Neuronal stem cell (in vitro differentiated cells): ENCODE results near the gene BID.
"Not testable (repeated sequence)": the region's sequence is repeated elsewhere in the genome, so short reads cannot be mapped to it uniquely, and the experiment has no call there.

Experiments used
- DNase-seq: peaks from one replicate; pipeline ENCODE4 v3.0.0-alpha.2; 2013; ENCODE audit warnings: low spot score
- H2AFZ ChIP-seq: one replicate; pipeline ENCODE4 v1.6.1; 2013; ENCODE audit warnings: mild to moderate bottlenecking, low read length, inconsistent platforms
- H2AK5ac ChIP-seq: 2 replicates; pipeline ENCODE4 v1.6.1; 2013; ENCODE audit warnings: low read depth, mild to moderate bottlenecking, inconsistent platforms, low read length, moderate library complexity, mixed read lengths
- H2BK120ac ChIP-seq: 2 replicates; pipeline ENCODE4 v1.6.1; 2013; ENCODE audit warnings: low read depth, mild to moderate bottlenecking, inconsistent platforms, low read length, moderate library complexity, mixed read lengths
- H2BK12ac ChIP-seq: one replicate; pipeline ENCODE4 v1.6.1; 2013; ENCODE audit warnings: low read length, inconsistent platforms
- H2BK15ac ChIP-seq: 2 replicates; pipeline ENCODE4 v1.6.1; 2013; ENCODE audit warnings: mild to moderate bottlenecking, low read length, inconsistent platforms, mixed read lengths
- H2BK5ac ChIP-seq: one replicate; pipeline ENCODE4 v1.6.1; 2013; ENCODE audit warnings: inconsistent platforms, mild to moderate bottlenecking, low read length, moderate library complexity
- H3K14ac ChIP-seq: one replicate; pipeline ENCODE4 v1.6.1; 2013; ENCODE audit warnings: low read length, inconsistent platforms
- H3K18ac ChIP-seq: 2 replicates; pipeline ENCODE4 v1.6.1; 2013; ENCODE audit warnings: low read length, inconsistent platforms
- H3K23ac ChIP-seq: 2 replicates; pipeline ENCODE4 v1.6.1; 2013; ENCODE audit warnings: low read depth, mild to moderate bottlenecking, mixed read lengths, low read length, inconsistent platforms; ENCODE audit not compliant: poor library complexity
- H3K27ac ChIP-seq: replicated peaks from 3 replicates; pipeline ENCODE4 v1.5.1; 2013; ENCODE audit warnings: low read length, inconsistent platforms
- H3K27me3 ChIP-seq, 3 experiments: 2 replicates each; pipeline ENCODE4 v1.6.1; 2013; ENCODE audit warnings: low read length in 3 of 3, mild to moderate bottlenecking in 2 of 3, inconsistent platforms in 1 of 3, low read depth in 1 of 3, mixed read lengths in 1 of 3, moderate library complexity in 1 of 3; ENCODE audit not compliant: control insufficient read depth in 3 of 3, insufficient read depth in 3 of 3
- H3K36me3 ChIP-seq, 2 donors: replicated peaks in 1 of 2; 2 replicates each; pipeline ENCODE4 v1.6.1; 2013; ENCODE audit warnings: low read length in 2 of 2; ENCODE audit not compliant: control insufficient read depth in 2 of 2, insufficient read depth in 2 of 2
- H3K4ac ChIP-seq: 2 replicates; pipeline ENCODE4 v1.6.1; 2013; ENCODE audit warnings: inconsistent platforms, mild to moderate bottlenecking, low read length, moderate library complexity
- H3K4me1 ChIP-seq, 2 donors: 1 replicate in 1 of 2; 2 replicates in 1 of 2; pipeline ENCODE4 v1.6.1; 2013; ENCODE audit warnings: low read length in 2 of 2, low read depth in 1 of 2; ENCODE audit not compliant: control insufficient read depth in 2 of 2, insufficient read depth in 1 of 2
- H3K4me2 ChIP-seq: one replicate; pipeline ENCODE4 v1.6.1; 2013; ENCODE audit warnings: mild to moderate bottlenecking, low read length, inconsistent platforms; ENCODE audit not compliant: insufficient read depth, poor library complexity, severe bottlenecking
- H3K4me3 ChIP-seq, 2 donors: 2 replicates each; pipeline ENCODE4 v1.5.1; 2013; ENCODE audit warnings: low read length in 2 of 2, mild to moderate bottlenecking in 2 of 2, inconsistent platforms in 1 of 2, moderate library complexity in 1 of 2
- H3K79me1 ChIP-seq: one replicate; pipeline ENCODE4 v1.6.1; 2013; ENCODE audit warnings: low read depth, mild to moderate bottlenecking, inconsistent platforms, low read length, moderate library complexity
- H3K9ac ChIP-seq: one replicate; pipeline ENCODE4 v1.6.1; 2013; ENCODE audit warnings: mild to moderate bottlenecking, low read depth, low read length, inconsistent platforms; ENCODE audit not compliant: poor library complexity
- H3K9me3 ChIP-seq, 2 donors: replicated peaks in 1 of 2; 2 replicates each; pipeline versions ENCODE3 to v1.6.1; 2013; ENCODE audit warnings: low read length in 2 of 2, mild to moderate bottlenecking in 2 of 2, inconsistent platforms in 1 of 2, low read depth in 1 of 2, mixed read lengths in 1 of 2, moderate library complexity in 1 of 2; ENCODE audit not compliant: control insufficient read depth in 2 of 2, insufficient read depth in 1 of 2
- H4K8ac ChIP-seq: one replicate; pipeline ENCODE4 v1.6.1; 2013; ENCODE audit warnings: low read depth, mild to moderate bottlenecking, inconsistent platforms, low read length, moderate library complexity
- H4K91ac ChIP-seq: one replicate; pipeline ENCODE4 v1.6.1; 2013; ENCODE audit warnings: low read length, low read depth, mild to moderate bottlenecking, inconsistent platforms; ENCODE audit not compliant: poor library complexity
- WGBS, 2 donors: extraction: QIAGEN DNeasy Blood & Tissue Kit; methylation state at CpG; one replicate each; pipeline ENCODE4 v1.1.7; 2013; ENCODE audit warnings: missing lambda C conversion rate in 2 of 2, mixed read lengths in 1 of 2; ENCODE audit not compliant: insufficient read length in 2 of 2, insufficient replicate concordance in 1 of 2; ENCODE audit errors: extremely low coverage in 2 of 2; 5-methylcytosine and 5-hydroxymethylcytosine counted together

BID gene

GRCh38 chr22:17697196-17697595, 77.1 kb downstream of the BID start:
- H3K9me3 ChIP-seq, H3K4me2 ChIP-seq, H2BK120ac ChIP-seq, H4K8ac ChIP-seq, DNase-seq, H3K4ac ChIP-seq, H2AK5ac ChIP-seq, H3K14ac ChIP-seq, H3K4me3 ChIP-seq, H2BK12ac ChIP-seq, H3K18ac ChIP-seq, H2AFZ ChIP-seq, H2BK5ac ChIP-seq, H3K79me1 ChIP-seq, H3K27me3 ChIP-seq, H3K9ac ChIP-seq, H4K91ac ChIP-seq, H3K4me1 ChIP-seq, H2BK15ac ChIP-seq, H3K23ac ChIP-seq, H3K27ac ChIP-seq: not testable (repeated sequence)
- WGBS, 2 donors, result no CpG with 5 or more reads among the region's 10 CpGs
- peaks cover 0 to 24% of the 10 kb centered on the region in 2 donors for H3K36me3 ChIP-seq

- Histone ChIP-seq H2BK12ac (no peak overlapping the region), H3K14ac (no peak overlapping the region), H3K4me3 (no peak overlapping the region), H3K9ac (no peak overlapping the region), H2BK5ac (no peak overlapping the region), H2AFZ (no peak overlapping the region), H3K36me3 (peaks cover 0 to 27% of the 10 kb centered on the region in 2 donors), H3K4ac (no peak overlapping the region), H4K8ac (no peak overlapping the region), H3K9me3 (no peaks in the 10 kb centered on the region), H3K18ac (no peak overlapping the region), H3K4me1 (no peaks in the 10 kb centered on the region), H2BK15ac (no peak overlapping the region), H2BK120ac (no peak overlapping the region), H4K91ac (no peak overlapping the region), H3K27ac (no peak overlapping the region), H3K79me1 (no peaks in the 10 kb centered on the region), H3K27me3 (no peaks in the 10 kb centered on the region), H3K23ac (no peak overlapping the region), H3K4me2 (no peak overlapping the region), H2AK5ac (no peak overlapping the region)
- DNase-seq, result no peak
- WGBS, 2 donors, result no CpG with 5 or more reads among the region's 5 CpGs
Observed at GRCh38 chr22:17695986-17696385, 78.3 kb downstream of the BID start.

- Histone ChIP-seq H3K79me1 (no peaks in the 10 kb centered on the region), H3K9me3 (no peaks in the 10 kb centered on the region), H3K18ac (no peak overlapping the region), H3K4ac (no peak overlapping the region), H2BK12ac (no peak overlapping the region), H2BK5ac (no peak overlapping the region), H3K4me1 (no peaks in the 10 kb centered on the region), H3K36me3 (peaks cover 0 to 33% of the 10 kb centered on the region in 2 donors), H2AK5ac (no peak overlapping the region), H2BK120ac (no peak overlapping the region), H3K4me3 (no peak overlapping the region), H3K23ac (no peak overlapping the region), H2AFZ (no peak overlapping the region), H3K14ac (no peak overlapping the region), H2BK15ac (no peak overlapping the region), H4K8ac (no peak overlapping the region), H3K9ac (no peak overlapping the region), H3K27ac (no peak overlapping the region), H3K27me3 (no peaks in the 10 kb centered on the region), H4K91ac (no peak overlapping the region), H3K4me2 (no peak overlapping the region)
- DNase-seq, result no peak
- no CpG with 5 or more reads among the region's 6 CpGs for WGBS, 2 donors
Observed at GRCh38 chr22:17694752-17695151, 79.5 kb downstream of the BID start.

GRCh38 chr22:17694193-17694592, 80.1 kb downstream of the BID start:
- Histone ChIP-seq H3K14ac (no peak overlapping the region), H3K4me1 (no peaks in the 10 kb centered on the region), H3K36me3 (peaks cover 0 to 35% of the 10 kb centered on the region in 2 donors), H3K9ac (no peak overlapping the region), H2BK120ac (no peak overlapping the region), H3K9me3 (no peaks in the 10 kb centered on the region), H3K18ac (no peak overlapping the region), H3K27me3 (no peaks in the 10 kb centered on the region), H3K4me2 (no peak overlapping the region), H4K8ac (no peak overlapping the region), H2BK15ac (no peak overlapping the region), H2BK12ac (no peak overlapping the region), H2AK5ac (no peak overlapping the region), H3K79me1 (no peaks in the 10 kb centered on the region), H2BK5ac (no peak overlapping the region), H4K91ac (no peak overlapping the region), H3K23ac (no peak overlapping the region), H3K4ac (no peak overlapping the region), H3K27ac (no peak overlapping the region), H2AFZ (no peak overlapping the region), H3K4me3 (no peak overlapping the region)
- no peak for DNase-seq
- no CpG with 5 or more reads among the region's 2 CpGs for WGBS, 2 donors
